Mesodermal cell (in vitro differentiated cells): ENCODE measurements around the gene IFTAP.

Experiments
- H3K27ac ChIP-seq: 2 replicates; pipeline ENCODE4 v1.7.0; 2013; ENCODE audit warnings: mild to moderate bottlenecking, low read depth, low read length, moderate library complexity; ENCODE audit not compliant: severe bottlenecking
- H3K36me3 ChIP-seq: 2 replicates; pipeline ENCODE4 v1.7.1; 2013; ENCODE audit warnings: mild to moderate bottlenecking, low read length, moderate library complexity; ENCODE audit not compliant: control insufficient read depth, insufficient read depth
- H3K4me1 ChIP-seq: one replicate; pipeline ENCODE4 v1.7.1; 2013; ENCODE audit warnings: mild to moderate bottlenecking, low read length; ENCODE audit not compliant: insufficient read depth, control insufficient read depth, poor library complexity, severe bottlenecking
- H3K4me3 ChIP-seq: 2 replicates; pipeline ENCODE4 v1.7.0; 2013; ENCODE audit warnings: low read length, control low read depth, mild to moderate bottlenecking; ENCODE audit not compliant: insufficient read depth, poor library complexity, severe bottlenecking; ENCODE audit errors: extremely low read depth
- H3K9me3 ChIP-seq: 2 replicates; pipeline ENCODE4 v1.7.1; 2013; ENCODE audit warnings: mild to moderate bottlenecking, low read length, moderate library complexity; ENCODE audit not compliant: control insufficient read depth
- WGBS, 2 experiments: methylation state at CpG; one replicate each; pipeline ENCODE4 v1.1.5; 2013; ENCODE audit warnings: missing lambda C conversion rate in 2 of 2; ENCODE audit not compliant: insufficient coverage in 2 of 2; 5-methylcytosine and 5-hydroxymethylcytosine counted together

The IFTAP gene

DNA sequence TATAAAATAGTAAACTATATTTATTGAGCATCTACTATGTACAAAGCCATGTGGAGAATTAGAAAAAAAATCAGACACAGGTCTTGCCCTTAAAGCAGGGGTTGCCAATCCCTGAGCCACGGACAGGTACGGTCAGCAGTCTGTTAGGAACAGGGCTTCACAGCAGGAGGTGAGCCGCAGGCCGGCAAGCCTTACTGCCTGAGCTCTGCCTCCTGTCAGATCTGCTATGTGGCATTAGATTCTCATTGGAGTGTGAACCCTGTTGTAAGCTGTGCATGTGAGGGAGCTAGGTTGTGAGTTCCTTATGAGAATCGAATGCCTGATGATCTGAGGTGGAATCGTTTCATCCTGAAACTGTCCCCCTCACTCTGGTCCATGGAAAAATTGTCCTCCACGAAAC lies 5.9 kb downstream of the IFTAP start:
- WGBS, 2 experiments, result 53 to 63% methylated on average over 4 to 5 of the region's 7 CpGs
- no peak overlapping the region for H3K4me3 ChIP-seq
- H3K36me3 ChIP-seq, result no peaks in the 10 kb centered on the region
- H3K4me1 ChIP-seq, result peaks cover 1% of the 10 kb centered on the region
- no peak overlapping the region for H3K27ac ChIP-seq
- no peaks in the 10 kb centered on the region for H3K9me3 ChIP-seq

DNA sequence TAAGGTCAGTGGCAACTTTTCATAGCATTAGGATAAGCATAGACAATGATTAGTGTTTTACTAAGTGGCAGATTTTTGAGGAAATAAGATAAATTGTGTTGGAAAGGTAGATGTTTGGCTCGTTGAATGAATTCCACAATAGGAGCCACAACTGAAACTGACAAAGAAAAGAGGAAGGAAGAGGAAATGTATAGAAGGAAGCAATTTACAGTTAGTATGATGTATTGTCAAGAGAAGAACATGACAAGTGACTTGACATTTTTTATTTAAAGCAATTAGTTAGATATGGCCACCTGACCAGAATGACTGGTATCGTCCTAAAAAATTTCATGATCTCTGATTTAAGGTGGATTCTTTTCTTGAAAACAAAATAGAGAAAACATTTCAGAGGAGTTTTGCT lies 6.9 kb downstream of the IFTAP start:
- Histone ChIP-seq H3K4me1 (no peaks in the 10 kb centered on the region), H3K27ac (no peak overlapping the region), H3K9me3 (no peaks in the 10 kb centered on the region), H3K36me3 (no peaks in the 10 kb centered on the region), H3K4me3 (no peak overlapping the region)
- WGBS, 2 experiments, result 77 to 93% methylated on average over 1 to 2 of the region's 2 CpGs

DNA sequence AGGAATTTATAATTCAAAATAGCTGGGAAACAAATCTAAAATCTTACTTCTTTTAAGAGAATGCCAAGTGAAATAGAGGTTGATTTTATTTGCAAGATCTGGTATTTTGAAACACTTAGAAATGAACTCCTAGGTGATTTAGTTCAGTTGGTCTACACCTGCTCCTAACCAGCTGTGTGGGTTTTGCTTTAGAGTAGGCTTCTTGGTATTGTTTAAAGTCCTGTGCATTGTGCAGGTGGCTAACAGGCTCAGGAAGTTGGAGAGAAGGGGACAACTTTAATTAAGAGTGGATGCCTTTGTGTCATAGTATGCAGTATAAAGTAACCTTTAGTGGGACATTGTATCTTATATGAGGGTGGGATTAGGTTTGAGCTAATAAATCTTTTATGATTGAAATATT lies 7.8 kb downstream of the IFTAP start:
- no peaks in the 10 kb centered on the region for H3K4me1 ChIP-seq
- H3K36me3 ChIP-seq, result no peaks in the 10 kb centered on the region
- no peak overlapping the region for H3K4me3 ChIP-seq
- H3K27ac ChIP-seq, result no peak overlapping the region
- H3K9me3 ChIP-seq, result no peaks in the 10 kb centered on the region

DNA sequence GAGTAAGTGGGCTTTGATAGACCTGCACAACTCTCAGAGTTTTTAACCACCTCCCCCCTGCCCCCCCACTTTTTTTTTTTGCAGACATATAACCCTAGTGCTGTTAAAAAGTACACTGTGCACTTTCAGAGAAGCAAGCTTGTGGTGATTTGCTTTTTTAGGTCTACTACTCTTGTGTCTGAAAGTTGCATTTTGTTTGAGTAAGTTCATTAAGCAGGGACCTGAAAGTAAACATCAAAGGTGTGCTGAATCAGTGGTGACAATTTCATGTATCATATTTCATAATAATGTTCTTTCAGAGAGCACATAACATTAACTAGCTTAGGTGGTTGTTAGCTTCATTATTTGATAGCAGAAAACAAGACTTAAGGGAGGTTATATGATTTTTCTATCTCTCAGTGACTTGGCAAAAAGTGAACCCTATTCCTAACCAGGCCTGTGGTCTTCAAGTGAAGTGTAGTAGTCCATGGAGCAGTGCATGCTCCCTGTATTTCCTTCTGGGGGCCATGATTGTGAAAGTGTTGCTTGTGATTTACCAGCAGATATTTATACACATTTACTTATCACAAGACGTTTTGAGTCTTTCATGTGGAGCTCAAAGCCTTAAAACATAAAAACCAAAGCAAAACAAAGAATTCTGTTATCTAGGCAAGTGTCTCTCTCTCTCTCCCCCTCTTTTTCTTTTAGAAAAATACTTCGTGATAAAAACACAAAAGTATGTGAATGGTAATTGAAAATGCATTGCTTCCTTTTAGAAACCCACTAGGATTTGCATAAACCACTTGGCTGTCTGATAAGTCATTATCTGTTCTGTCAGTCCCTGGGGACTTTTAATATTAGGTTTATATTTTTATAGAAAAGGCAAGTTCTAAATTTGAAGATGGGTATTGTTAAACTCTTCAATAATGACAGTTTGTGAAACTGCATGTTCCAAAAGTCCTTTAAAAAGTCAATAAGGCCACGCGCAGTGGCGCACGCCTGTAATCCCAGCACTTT lies 11.2 kb downstream of the IFTAP start:
- no peak overlapping the region for H3K27ac ChIP-seq
- no peaks in the 10 kb centered on the region for H3K9me3 ChIP-seq
- H3K36me3 ChIP-seq, result no peaks in the 10 kb centered on the region
- no peak overlapping the region for H3K4me3 ChIP-seq
- H3K4me1 ChIP-seq, result no peaks in the 10 kb centered on the region
- 93% methylated on average over 5 of the region's 6 CpGs for WGBS, 2 experiments

GRCh38 chr11:36608491-36609199 lies 14.3 kb downstream of the IFTAP start:
- Histone ChIP-seq H3K4me3 (no peak overlapping the region), H3K36me3 (no peaks in the 10 kb centered on the region), H3K27ac (no peak overlapping the region), H3K9me3 (no peaks in the 10 kb centered on the region), H3K4me1 (no peaks in the 10 kb centered on the region)
- WGBS, 2 experiments, result 82 to 100% methylated on average over 1 of the region's 1 CpG

- Histone ChIP-seq H3K36me3 (no peaks in the 10 kb centered on the region), H3K4me3 (no peak overlapping the region), H3K9me3 (no peaks in the 10 kb centered on the region), H3K4me1 (no peaks in the 10 kb centered on the region), H3K27ac (no peak overlapping the region)
- 60% methylated on average over 1 of the region's 2 CpGs; no CpG with 5 or more reads in 1 of the 2 experiments for WGBS, 2 experiments
Observed at GRCh38 chr11:36609383-36609782, 15.1 kb downstream of the IFTAP start.

GRCh38 chr11:36615826-36616225 lies 21.5 kb downstream of the IFTAP start:
- H3K4me1 ChIP-seq, result no peaks in the 10 kb centered on the region
- 80 to 100% methylated on average over 1 to 2 of the region's 3 CpGs for WGBS, 2 experiments
- H3K4me3 ChIP-seq, result no peak overlapping the region

DNA sequence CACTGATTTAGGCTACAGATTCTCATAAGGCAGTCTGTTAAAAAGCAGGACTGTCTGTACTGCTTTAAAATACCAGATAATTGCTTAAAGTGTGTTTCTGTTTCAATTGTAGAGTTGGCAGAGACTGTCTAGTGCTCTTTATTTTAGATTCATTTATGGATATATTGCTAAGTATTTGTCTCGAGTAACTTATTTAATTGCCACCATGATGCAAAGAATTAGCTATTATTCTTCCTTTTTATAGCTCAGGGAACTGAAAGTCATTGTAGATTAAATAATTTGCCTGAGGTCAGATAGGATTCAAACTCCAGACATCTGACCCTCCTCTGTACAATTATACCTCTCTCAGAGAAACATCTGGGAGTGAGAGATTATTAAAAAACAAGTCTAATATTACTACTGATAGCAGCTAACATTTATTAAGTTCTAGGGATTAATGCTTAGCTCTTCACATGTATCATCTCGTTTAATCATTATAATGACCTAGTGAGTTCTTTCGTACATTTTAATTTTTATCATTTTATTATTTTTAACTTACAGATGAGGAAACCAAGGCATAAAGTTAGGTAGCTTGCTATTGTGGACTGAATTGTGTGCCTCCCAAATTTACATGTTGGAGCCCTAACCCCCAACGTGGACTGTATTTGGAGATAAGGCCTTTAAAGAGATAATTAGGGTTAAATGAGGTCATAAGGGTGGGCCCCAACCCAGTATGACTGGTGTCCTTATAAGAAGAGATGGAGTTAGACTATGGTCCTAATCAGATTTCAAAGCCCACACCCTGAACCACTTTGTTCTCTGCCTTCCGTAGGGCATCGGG lies 23.5 kb downstream of the IFTAP start:
- no peaks in the 10 kb centered on the region for H3K36me3 ChIP-seq
- no peaks in the 10 kb centered on the region for H3K9me3 ChIP-seq
- no peak overlapping the region for H3K27ac ChIP-seq
- no peak overlapping the region for H3K4me3 ChIP-seq
- no CpG with 5 or more reads among the region's 6 CpGs for WGBS, 2 experiments
- no peaks in the 10 kb centered on the region for H3K4me1 ChIP-seq

More at GRCh38 chr11:36615826-36616225, 21.5 kb downstream of the IFTAP start:
- H3K9me3 ChIP-seq, result no peaks in the 10 kb centered on the region
- no peak overlapping the region for H3K27ac ChIP-seq
- H3K36me3 ChIP-seq, result no peaks in the 10 kb centered on the region

DNA sequence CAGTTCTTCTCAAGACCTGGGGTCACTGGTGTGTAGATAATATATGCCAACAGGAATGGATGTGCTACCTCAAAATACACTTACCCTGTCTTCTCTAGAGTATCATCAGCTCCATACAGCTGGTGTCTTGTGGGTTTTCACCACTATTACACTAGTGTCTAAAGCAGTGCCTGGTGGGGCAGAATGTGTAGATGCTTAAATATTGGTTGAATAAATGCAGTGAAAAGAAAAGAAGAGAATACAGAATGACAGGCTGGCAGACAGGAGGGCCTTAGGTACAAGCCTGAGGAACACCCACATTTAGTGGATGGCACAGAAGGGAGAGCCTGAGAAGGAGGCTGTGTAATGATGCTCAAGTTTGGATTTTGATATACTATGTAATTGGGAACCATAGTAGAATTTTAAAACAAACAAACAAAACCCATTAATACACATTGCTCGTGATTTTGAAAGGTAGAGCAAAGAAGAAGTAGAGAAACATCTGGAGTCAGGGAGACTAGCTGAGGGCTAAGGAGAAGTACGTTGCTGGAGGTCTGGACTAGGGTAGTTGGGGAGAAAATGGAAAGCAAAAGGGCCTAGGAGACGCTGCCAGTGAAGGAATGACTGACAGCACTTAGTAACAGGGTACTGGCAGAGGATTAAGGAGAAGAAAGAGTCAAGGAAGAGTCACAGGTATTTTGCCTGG lies 24.2 kb downstream of the IFTAP start:
- Histone ChIP-seq H3K36me3 (no peaks in the 10 kb centered on the region), H3K4me1 (no peaks in the 10 kb centered on the region), H3K4me3 (no peak overlapping the region), H3K27ac (no peak overlapping the region), H3K9me3 (no peaks in the 10 kb centered on the region)
- 77 to 95% methylated on average over 2 of the region's 3 CpGs for WGBS, 2 experiments

DNA sequence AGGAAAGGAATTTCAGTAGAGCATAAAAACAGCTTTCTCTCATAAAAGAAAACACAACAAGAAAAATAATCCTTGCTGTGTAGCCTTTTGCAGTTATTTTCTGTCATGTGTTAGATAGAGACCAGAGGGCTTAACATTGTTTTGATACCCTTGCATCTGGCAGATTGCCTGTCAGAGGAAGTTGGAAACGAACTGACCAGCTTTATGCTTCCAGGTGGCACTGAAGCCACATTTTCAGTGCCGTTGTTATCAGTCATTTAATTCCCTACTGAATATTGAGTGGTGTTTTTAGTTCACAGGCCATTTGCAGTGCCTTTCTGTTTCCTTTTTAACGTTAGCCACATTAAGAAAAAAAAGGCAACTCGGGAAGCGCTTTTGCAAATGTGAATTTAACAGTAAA lies 25.2 kb downstream of the IFTAP start:
- Histone ChIP-seq H3K4me1 (no peaks in the 10 kb centered on the region), H3K9me3 (no peaks in the 10 kb centered on the region), H3K36me3 (no peaks in the 10 kb centered on the region), H3K4me3 (no peak overlapping the region), H3K27ac (peak overlapping the region; percentile 3)
- 80 to 86% methylated on average over 1 to 2 of the region's 5 CpGs for WGBS, 2 experiments
